ENCODE measurements around the gene RSBN1L. TPM values are rescaled to one million over a fixed set of nuclear protein-coding genes. Genes with fewer than 3 reads are reported as not detected.

Gene RSBN1L
- total and polyA plus RNA-seq, 2 donors (not counting 3 experiments of a cell fraction or from before 2014, with no cell fraction given) = 3.0 to 13.1 TPM

DNA sequence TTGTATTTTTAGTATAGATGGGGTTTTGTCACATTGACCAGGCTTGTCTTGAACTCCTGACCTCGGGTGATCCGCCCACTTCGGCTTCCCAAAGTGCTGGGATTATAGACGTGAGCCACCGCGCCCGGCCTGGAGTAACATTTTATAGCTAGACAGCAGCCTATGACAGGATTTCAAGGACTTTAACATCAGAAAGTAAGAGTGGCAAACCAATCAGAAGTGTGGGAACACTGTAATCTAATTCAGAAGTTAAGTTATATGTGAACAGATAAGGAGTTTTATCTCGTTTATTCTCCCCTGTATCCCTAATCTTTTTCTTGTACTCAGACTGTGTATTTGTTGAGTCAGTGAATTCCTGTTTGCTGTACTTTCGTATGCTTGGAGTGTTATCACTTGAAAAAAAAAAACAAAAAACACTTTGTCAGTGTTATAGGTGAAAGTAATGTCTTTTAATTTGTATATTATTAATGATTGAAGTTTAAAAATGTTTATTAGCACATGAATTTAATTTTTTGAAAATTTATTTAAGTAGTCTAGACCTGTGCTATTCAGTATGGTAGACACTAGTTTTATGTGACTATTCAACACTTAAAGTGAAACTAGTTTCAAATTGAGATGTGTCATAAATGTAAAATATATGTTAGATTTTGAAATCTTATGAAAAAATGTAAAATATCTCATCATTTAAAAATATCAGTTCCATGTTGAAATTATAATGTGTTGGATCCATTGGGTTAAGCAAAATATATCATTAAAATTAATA is 38.6 kb downstream of the RSBN1L start:
- Histone ChIP-seq H3K4me2 (ENCODE audit: insufficient read depth, low read length) (peak overlapping the region; percentile 94), H3K4me1 (ENCODE audit: control insufficient read depth, extremely low read depth, insufficient read depth, low read length) (peaks cover 24% of the 10 kb centered on the region), H3K27ac (ENCODE audit: insufficient read depth, low read depth, low read length) (peak overlapping the region; percentile 47), H3K9me3 (replicated peaks; ENCODE audit: control insufficient read depth, insufficient read depth, low read length) (no peaks in the 10 kb centered on the region), H3K9me1 (replicated peaks; ENCODE audit: control insufficient read depth, extremely low read depth, insufficient read depth, low read length) (no peaks in the 10 kb centered on the region), H3K9ac (replicated peaks; ENCODE audit: extremely low read depth, insufficient read depth, low read length) (peak overlapping the region; percentile 36), H4K20me1 (replicated peaks; ENCODE audit: control insufficient read depth, extremely low read depth, insufficient read depth, low read length) (no peaks in the 10 kb centered on the region), H3K36me3 (ENCODE audit: control insufficient read depth in 2 of 2, extremely low read depth in 1 of 2, insufficient read depth in 2 of 2, low read length in 2 of 2) (no peaks in the 10 kb centered on the region), H3K4me3 (replicated peaks in 1 of 3; ENCODE audit: insufficient read depth in 1 of 3, low read depth in 1 of 3, low read length in 3 of 3) (peak overlapping the region in 1 of 3 experiments; percentile 48), H2AFZ (ENCODE audit: low read depth, low read length) (peak overlapping the region; percentile 58), H3K27me3 (ENCODE audit: control insufficient read depth in 2 of 2, insufficient read depth in 2 of 2, low read length in 2 of 2) (no peaks in the 10 kb centered on the region), H3K79me2 (ENCODE audit: control insufficient read depth, insufficient read depth, low read length) (peaks cover 44% of the 10 kb centered on the region)
- ChIA-PET CTCF (interaction anchor here (0.8 to 2.2 kb wide), 4 partner anchors 12 to 83 kb away, joined by 3 to 7 read pairs (median 5); no protein-coding TSS in a partner anchor), POLR2A (no interaction called here)
- no TSS peak for BruUV-seq (replicated peaks)
- TF ChIP-seq POLR2AphosphoS5 (IDR thresholded peaks at IDR 0.05; ENCODE audit: insufficient read depth, low read depth, low read length) (no peak), GATA2 (IDR thresholded peaks at IDR 0.05; ENCODE audit: insufficient read depth, insufficient read length, low read depth, low read length) (no peak), MYC (IDR thresholded peaks at IDR 0.05; ENCODE audit: low read depth, low read length) (no peak), FOS (IDR thresholded peaks at IDR 0.05; ENCODE audit: borderline replicate concordance, insufficient read depth, low read length) (no peak), EZH2 (IDR thresholded peaks at IDR 0.05; ENCODE audit: borderline replicate concordance, low read depth, low read length, severe bottlenecking) (no peak), JUN (IDR thresholded peaks at IDR 0.05; ENCODE audit: borderline replicate concordance, insufficient read depth, insufficient read length, low read depth) (no peak), POLR2A (IDR thresholded peaks at IDR 0.05; ENCODE audit: low read depth, low read length) (no peak)
- TF ChIP-seq, protein P1, sequence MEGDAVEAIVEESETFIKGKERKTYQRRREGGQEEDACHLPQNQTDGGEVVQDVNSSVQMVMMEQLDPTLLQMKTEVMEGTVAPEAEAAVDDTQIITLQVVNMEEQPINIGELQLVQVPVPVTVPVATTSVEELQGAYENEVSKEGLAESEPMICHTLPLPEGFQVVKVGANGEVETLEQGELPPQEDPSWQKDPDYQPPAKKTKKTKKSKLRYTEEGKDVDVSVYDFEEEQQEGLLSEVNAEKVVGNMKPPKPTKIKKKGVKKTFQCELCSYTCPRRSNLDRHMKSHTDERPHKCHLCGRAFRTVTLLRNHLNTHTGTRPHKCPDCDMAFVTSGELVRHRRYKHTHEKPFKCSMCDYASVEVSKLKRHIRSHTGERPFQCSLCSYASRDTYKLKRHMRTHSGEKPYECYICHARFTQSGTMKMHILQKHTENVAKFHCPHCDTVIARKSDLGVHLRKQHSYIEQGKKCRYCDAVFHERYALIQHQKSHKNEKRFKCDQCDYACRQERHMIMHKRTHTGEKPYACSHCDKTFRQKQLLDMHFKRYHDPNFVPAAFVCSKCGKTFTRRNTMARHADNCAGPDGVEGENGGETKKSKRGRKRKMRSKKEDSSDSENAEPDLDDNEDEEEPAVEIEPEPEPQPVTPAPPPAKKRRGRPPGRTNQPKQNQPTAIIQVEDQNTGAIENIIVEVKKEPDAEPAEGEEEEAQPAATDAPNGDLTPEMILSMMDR (IDR thresholded peaks at IDR 0.05; ENCODE audit: extremely low read depth in 1 of 2, insufficient read depth in 1 of 2, low read depth in 1 of 2, low read length in 2 of 2) = no peak
- TF ChIP-seq, protein P2, sequence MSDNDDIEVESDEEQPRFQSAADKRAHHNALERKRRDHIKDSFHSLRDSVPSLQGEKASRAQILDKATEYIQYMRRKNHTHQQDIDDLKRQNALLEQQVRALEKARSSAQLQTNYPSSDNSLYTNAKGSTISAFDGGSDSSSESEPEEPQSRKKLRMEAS (IDR thresholded peaks at IDR 0.05; ENCODE audit: insufficient read depth, insufficient read length) = no peak
- FAIRE-seq = no peak
- intact Hi-C loops (cut with micrococcal nuclease) = loop anchor here (2.0 kb wide), 1 partner anchor 38 kb away; the partner anchor contains the start of gene RSBN1L
- dilution Hi-C loops (cut with MboI; ENCODE audit: extremely low pct_ligation_motif_present, low sequenced_read_pairs) = no loop called here
- DNase-seq (ENCODE audit: low read depth, low spot score) = peak; percentile 70
